ENCODE data around the gene AGXT2.

DNA sequence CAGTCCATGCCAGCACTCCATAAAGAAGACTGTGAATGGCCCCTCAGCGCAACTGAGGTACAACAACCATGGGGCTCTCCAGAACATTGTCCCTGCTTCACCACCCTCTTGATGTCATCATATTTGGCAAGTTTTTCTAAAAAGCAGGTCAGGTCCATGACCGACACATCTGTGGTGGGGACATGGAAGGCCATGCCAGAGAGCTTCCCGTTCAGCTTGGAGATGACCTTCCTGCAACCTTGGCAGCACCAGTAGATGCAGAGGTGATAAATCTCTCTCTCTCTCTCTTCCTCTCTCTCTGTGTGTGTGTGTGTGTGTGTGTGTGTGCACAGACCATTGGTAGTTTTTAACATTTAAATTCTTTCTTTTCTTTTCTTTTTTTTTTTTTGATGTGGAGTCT is 35.4 kb upstream of the AGXT2 start:
- TF ChIP-seq, protein P1, sequence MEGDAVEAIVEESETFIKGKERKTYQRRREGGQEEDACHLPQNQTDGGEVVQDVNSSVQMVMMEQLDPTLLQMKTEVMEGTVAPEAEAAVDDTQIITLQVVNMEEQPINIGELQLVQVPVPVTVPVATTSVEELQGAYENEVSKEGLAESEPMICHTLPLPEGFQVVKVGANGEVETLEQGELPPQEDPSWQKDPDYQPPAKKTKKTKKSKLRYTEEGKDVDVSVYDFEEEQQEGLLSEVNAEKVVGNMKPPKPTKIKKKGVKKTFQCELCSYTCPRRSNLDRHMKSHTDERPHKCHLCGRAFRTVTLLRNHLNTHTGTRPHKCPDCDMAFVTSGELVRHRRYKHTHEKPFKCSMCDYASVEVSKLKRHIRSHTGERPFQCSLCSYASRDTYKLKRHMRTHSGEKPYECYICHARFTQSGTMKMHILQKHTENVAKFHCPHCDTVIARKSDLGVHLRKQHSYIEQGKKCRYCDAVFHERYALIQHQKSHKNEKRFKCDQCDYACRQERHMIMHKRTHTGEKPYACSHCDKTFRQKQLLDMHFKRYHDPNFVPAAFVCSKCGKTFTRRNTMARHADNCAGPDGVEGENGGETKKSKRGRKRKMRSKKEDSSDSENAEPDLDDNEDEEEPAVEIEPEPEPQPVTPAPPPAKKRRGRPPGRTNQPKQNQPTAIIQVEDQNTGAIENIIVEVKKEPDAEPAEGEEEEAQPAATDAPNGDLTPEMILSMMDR (IDR thresholded peaks at IDR 0.05) = no peak
- TF ChIP-seq POLR2A (IDR thresholded peaks at IDR 0.05) = no peak
